CD4-positive, alpha-beta T cell treated with Interleukin-15 for 1 hour (primary cell): Measurements from ENCODE around the gene PBX3.

Source experiments
- DNase-seq: peaks from one replicate; pipeline ENCODE4 v3.0.0-alpha.2; 2020

The PBX3 gene

DNA sequence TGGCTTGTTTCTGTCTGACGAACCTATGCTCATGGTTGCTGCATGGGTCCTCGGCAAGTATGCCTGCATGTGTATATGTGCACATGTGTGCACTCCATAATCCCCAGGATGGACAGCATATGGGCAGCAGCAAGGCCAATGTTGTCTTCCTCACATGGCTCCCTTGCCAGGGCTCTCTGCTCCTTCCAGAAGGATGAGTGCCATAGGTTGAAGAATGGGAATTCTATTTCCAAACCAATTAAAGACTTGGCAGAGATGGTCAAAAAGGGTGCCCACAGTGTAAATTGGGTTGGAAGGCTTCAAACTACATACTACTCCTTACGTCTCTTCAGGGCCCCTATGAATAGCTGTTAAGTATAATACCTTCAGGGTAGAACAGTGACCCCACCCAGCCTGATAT, 212.1 kb downstream of the PBX3 start:
- DNase-seq = no peak

DNA sequence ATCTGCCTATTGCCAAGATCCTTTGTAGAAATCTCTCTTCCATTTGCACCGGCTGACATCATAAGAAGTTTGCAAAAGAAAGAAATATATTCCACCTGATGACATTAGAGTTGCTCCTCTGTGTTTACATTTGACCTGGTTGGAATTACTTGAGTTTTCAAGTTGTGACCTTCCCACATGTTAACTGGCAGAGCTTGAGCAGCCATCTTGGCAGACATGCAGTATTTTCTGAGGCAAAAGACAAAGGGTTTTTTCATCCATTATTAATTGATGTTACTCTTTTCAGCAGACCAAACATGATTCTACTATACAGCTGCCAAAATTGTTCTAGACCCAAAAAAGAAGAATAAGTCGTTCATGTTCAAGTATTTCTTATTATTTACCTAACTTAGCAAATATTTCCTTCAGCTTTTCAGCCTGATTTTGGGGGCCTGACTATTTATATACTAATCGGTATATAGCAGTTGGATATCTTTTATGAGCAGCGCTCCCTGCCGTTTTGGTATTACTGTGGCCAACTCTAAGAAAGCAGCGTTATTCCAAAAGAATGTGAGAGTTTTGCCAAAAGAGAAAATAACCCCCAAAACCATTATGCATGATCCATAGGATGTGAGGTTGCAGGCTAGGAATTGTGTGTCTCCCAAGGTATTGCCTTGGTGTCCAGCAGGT, 212.9 kb downstream of the PBX3 start:
- no peak for DNase-seq

DNA sequence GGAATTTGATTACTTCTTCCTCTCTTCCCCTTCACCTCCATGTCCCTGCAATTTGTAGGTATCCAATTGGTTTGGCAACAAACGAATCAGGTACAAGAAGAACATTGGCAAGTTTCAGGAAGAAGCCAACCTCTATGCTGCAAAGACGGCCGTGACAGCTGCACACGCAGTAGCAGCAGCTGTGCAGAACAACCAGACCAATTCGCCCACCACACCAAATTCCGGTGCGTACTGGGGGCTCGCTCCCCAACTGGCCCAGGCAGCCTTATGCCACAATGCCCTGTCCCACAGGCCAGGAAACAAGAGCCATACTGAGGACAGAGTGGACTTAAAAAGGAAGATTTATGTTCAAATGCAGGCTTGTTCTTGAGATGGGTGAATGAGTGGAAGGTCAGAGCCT, 213.5 kb downstream of the PBX3 start:
- DNase-seq = no peak

DNA sequence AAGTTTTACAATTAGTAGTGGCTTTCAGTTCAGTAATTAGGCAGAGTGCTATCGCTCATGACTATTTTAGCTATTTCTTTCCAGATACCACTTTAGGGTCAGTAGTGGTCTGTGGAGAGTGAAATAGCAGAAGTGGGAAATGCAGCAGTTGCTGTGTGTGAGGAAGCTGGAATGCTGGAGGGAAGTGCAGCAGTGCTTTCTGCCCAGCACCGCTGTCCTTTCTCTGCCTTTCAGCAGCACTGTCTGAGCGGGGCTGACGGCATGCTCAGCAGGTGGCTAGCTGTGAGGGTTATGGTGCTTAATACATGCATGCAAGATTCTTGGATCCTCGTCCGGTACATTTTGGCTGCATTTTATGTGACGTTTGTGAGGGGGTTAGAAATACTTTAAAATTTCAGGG, 213.9 kb downstream of the PBX3 start:
- no peak for DNase-seq

DNA sequence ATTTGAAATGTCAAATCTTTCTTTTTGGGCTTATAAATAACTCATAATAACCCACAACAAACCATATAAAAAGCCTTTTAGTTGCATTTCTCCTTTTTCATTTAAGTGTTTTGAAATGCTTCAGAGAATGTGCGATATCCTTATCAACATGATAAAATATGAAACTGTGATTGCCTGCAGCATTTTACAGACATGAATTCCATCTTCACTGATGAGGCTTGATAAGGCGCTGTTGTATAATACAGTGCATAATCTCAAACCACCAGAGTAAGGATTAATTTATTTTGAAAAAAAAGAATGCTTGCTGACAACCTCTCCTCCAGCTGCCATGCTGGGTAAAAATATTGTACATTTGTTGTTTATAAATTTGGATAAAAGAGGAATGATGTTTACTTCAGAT, 216.8 kb downstream of the PBX3 start:
- no peak for DNase-seq

DNA sequence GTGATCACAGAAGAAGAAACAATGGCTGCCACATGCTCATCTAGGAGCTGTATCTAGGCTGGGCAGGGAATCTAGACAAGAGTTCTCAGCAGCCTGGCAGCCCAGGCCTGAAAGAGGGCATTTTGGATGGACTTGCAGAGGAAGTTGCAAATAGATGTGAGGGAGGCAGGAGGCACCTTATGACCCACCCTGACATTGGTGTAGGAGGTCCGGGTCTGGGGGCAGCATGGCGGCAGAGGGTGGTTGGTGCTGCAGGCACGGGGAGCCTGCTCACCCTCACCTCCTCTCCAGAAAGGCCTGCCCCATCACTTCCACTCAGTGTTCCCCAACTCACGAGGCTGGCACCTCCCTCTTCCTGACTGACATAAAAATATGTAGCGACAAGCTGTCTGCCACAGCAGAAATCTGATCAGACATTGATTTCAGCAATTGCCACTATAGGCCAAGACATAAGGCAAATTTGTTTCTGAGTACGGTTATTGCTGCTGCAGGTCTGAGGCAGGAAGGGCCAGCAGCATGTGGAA, 217.6 kb downstream of the PBX3 start:
- no peak for DNase-seq

DNA sequence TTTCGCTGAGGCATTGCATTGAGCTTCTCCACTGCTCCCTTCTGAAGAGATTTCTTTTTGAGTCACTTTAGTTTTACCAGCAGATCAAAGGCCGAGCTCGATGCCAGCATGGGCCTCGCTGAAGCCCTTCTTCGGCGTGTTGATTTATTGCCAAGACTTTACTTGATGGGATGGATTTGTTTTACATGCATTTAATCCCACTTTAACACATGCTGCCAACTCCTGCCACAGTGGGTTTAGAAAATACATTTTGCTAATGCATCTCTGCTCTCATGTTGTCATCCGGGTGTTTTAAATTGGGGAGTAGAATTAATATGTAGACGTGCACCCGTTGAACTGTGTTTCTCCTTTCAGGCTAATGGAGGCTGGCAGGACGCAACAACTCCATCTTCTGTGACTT, 218.3 kb downstream of the PBX3 start:
- no peak for DNase-seq

DNA sequence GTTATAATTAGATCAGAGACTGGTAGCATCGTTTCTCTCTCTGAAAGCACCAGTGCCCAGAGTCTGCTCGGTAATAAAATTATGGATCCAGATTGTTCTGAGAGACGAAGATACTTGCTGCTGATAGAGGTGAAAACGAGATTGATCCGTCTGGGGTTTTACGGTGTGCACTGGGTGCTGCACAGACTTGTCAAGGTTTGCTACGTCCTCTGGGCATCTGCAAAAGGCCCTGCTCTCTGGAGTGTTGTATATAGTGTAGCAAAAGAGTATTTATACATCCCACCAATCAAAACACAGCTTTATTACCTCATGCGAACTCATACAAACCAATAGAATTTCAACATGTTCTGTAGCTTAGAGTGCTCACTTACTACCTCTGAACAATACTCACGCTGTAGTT, 219.3 kb downstream of the PBX3 start:
- DNase-seq = no peak

DNA sequence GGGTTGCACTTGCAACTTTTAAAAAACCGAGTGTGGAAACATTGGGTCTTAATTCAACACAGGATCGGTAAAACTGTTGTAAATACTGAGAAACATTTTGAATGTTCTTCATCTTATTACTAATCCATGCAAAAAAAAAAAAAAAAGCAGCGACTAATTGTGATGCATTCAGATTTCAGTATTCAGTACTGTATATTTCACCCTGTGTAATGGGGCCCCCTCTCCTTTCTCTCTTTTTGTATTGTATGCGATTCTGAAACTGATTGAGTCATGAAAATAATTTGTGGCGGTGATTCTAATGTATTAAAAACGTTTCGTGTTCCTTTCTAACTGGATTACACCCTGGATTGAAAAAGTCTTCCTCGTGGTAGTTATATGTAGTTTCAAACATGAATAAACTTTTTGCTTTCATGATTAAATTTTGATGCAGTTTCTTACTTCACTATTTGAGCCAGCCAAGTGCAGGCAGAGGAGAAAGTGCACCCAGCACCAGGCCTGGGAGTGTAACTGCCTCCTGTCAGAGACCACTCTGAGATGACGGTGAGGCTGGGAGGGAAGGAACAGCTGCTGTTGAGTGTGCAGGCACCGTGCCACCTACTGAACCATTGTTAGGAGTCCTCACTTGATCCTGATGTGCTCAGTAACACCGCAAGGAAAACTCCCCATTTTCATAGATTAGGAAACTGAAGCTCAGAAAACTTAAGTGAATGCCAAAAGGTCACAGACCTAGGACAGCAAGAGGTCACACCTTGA, 220.0 kb downstream of the PBX3 start:
- no peak for DNase-seq

DNA sequence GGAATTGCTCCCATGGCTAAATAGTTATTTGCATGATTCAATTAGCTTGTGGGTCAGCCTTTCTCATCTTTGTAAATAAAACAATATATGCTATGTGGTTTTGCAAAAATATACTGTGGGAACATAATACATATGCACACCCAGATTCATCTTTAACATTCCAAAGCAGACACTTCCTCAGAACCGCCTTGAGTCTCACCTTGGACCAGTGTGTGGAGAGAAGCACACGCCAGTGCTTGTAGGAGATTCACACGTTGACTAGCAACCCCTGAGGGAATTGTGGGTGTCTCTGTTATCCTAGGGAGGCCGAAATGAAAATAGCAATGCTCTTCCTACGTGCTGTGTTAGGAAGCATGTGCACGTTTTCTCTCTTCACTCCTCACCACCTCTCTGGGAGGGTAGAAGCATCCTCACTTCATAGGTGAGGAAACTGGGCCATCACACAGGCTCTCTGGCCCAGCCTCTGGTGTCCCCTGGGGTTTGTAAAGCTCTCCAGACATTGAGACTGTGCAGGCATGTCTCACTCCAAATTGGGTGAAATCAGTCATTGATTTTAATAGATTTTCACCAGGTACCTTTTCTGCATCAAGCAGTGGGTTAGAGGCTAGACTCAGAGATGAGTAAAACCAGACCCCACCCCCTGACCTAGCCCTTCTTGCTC, 221.7 kb downstream of the PBX3 start:
- no peak for DNase-seq

DNA sequence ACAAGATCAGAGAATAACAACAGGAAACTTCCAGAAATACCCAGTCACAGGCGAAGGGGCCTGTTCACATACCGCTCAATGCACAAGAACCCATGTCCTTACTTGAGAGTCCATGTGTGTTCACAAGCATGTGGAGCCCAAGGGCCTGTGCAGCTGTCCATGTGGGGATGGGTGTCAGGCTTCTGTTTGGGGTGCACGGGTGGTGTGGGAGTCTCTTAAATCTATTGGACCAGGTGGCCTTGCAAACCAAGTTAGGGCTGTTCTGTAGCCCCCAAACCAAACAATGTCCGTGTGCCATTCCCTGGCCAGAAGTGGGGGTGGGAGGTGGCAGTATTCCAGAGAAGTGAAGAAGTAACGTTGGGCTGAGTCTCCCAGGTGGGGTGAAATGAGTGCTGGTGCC, 222.3 kb downstream of the PBX3 start:
- DNase-seq = no peak

DNA sequence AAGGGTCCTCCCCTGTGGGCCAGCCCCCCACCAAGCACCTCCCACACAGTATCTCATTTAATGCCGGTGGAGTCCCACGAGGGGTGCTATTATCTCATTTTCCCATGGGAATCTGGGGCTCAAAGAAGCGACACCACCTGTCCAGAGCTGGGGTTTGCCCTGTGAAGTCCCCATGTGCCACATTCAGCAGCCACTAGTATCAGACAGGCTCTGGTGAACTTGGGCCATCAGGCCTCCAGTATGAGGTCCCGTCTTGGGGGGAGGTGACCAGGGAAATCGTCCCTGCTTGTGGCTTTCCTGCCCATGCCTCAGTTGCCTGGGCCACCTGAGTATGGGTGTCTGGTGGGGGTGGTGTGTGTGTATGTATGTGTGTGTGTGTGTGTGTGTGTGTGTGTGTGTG, 222.7 kb downstream of the PBX3 start:
- DNase-seq = no peak

DNA sequence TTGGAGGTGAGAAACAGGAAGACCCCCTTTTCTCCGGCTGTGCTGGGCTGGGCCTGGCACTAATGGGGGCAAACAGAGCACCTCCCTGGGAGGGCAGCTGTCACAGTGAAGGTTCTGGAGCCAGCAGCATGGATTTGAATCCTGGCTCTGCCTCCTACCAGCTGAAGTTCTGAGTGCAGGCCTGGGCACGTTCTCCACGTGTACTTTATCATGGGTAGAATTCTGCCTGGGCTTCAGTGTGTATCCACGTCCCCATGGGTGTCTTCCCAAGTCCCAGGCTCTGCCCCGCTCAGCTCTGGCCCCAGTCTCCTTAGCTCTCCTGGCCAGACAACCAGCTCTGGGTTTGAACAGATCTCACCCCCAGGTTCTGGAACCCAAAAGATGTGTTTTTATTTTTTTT, 223.2 kb downstream of the PBX3 start:
- no peak for DNase-seq

DNA sequence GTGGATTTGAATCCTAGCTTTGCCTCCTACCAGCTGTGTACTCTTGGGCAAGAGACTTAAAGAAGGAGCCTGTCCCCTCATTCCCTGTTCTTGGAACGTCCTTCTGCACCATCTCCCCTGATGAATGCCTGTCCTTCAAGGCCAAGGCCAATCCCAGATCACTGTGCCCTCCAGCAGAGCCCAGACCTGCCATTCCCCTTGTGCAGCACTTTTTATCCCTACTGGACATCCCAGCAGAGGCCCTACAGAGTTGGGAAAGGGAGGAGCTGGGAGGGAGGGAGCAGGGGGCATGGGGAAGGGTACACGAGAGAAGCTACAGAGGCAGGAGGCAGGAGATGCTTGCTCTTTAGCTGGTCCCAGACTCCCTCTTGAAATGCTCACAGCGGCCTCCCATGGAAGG, 223.9 kb downstream of the PBX3 start:
- no peak for DNase-seq

DNA sequence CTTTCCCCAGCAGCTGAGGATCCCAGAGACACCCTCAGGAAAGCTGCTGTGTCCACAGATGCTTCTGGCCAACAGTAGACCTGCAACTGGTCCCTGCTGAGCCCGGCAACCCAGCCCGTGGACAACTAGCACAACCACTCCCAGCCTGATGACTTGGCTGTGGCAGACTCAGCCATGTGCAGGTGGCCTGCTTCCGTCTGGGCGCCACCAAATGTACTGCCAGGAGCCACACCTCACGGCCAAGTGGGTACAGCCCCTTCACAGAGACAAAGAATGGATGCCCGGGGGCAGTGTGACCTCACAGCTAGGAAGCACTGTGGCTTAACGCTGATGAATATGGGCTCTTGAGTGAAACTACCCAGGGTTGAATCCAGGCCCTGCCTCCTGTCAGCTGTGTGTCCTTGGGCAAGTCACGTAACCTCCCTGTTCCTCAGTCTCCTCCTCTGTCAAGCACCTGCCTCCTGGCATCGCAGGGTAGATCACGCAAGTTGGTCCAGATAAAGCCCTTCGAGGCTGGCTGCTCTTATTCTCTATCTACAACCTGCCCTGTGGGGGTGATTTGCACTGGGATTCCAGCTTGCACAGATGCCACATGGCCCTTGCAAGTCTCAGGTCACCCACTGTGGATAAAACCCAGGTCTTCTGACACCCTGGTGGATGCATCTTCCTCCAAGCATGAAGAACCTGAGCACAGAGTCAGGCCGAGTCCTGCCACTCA, 225.0 kb downstream of the PBX3 start:
- no peak for DNase-seq

DNA sequence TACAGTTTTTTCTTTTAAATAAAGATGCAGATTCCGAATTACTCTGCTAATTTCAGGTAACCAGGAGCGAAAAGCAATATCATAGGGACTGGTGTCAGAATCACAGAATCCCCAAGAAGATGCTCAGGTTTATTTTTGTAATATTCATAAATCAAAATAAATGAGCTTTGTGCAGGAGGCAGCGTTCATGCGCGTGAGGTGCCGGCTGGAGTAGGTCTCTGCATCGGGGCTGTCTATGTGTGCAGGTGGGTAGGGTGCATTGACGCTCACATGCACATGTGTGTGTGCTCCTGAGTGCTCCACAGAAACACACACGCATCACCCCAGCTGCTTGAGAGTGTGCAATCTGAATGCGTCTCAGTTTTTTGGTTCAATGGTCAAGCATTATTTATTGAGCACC, 226.4 kb downstream of the PBX3 start:
- DNase-seq = no peak

DNA sequence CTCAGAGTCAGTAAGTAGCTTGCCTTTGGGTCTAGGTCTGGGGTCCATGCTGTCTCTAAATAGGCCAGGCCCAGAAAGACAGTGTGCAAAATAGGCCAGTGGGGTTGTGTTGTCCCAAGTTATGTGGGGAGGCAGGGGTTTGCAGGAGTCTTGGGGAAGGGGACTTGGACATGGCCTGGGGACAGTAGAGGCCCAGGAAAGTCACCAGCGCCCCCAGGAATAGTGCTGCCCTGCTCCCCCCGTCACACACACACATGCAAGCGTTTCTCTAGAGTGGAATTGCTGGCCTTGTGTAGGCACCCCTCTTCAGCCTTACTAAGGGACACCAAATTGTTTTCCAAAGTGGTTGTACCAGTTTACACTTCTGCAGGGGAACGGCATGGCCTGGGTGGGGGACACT, 227.5 kb downstream of the PBX3 start:
- DNase-seq = no peak

DNA sequence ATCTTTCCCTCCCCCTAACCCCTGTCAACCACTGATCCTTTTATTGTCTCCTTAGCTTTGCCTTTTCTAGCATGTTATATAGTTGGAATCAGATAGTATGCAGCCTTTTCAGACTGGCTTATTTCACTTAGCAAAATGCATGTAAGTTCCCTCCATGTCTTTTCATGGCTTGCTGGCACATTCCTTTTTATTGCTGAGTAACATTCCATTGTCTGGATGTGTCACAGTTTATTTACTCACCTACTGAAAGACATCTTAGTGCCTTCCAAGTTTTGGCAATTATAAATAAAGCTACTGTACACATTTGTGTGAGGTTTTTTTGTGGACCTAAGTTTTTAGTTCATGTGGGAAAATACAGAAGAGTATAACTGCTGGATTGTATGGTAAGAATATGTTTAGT, 230.1 kb downstream of the PBX3 start:
- no peak for DNase-seq

DNA sequence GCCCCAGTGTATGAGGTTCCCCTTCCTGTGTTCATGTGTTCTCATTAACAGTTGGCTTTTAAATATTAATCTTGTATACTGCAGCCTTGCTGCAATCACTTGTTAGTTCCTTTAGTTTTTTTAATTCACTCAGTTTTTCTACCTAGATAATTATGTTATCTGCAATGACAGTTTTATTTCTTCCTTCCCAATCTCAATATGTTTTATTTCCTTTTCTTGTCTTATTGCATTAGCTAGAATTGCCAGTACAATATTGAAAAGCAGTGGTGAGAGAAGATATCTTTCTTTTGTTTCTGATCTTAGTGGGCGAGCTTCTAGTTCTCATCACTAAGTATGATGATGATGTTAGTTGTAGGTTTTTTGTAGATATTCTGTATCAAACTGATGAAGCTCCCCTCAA, 232.2 kb downstream of the PBX3 start:
- DNase-seq = no peak

DNA sequence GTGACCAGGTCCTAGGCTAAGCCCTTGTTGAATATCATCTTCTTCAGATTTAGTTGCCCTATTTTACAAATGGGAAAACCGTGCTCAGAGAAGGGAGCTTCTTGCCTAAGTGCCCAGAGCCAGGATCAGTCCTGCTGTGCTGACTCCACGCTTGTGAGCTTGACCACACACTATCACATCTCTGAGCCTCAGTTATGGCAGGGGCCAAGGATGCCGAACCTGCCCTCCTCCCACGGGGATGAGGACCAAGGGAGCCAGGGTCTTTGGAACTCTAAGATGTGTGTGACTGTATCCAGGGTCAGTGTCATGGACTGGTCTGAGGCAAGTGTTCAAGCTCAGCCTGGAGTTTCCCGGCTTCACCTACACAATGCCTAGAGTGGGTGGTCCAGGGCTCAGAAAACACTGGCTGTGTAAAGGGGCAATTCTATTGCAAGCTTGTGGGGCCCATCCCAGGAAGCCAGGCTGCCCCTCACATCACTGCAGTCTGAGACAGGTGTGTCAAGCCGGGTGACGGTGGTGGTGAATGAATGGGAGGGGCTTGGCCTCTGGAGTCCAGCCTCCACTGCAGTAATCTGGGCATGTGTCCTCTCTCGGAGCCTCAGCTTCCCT, 235.7 kb downstream of the PBX3 start:
- DNase-seq = no peak

DNA sequence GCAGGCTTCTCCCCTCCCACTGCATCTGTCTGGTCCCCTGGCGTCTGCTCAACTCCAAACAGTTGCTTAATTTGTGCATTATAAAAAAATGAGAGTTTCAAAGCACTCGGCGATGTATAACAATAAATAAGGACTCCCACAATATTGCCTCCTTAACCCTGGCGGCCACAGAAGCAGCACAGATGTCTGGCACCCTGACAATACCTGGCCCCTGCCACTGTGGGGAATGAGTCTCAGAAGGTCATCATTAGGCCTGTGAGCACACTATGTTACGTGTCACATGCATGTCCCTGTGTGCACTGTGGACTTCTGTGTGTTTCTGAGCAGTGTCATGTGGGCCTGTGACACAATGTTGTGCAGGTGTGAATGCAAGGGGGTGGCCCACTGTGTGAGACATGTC, 236.5 kb downstream of the PBX3 start:
- DNase-seq = no peak

DNA sequence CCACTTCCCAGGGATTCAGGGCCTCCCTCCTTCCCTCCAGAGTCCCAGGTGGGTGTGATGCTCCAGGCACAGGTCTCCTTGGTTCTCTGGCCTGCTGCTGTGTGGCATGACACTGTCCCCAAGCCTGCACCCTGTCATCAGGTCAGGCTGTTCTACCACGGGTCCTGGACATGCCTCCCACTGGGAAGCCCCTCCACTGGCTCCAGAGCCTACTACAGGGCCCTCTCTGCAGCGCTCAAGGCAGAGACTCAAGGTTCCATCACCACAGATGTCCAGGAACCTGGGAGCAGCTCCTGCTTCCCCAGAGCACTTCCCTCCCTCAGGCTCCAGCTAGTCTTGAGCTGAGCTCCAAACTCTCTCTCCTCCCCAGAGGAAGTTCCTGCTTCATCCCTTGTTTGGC, 237.3 kb downstream of the PBX3 start:
- DNase-seq = no peak
